ENCODE measurements around the gene KDM6B.
"Not testable (repeated sequence)": the region's sequence is repeated elsewhere in the genome, so short reads cannot be mapped to it uniquely, and the experiment has no call there.

Gene KDM6B

DNA sequence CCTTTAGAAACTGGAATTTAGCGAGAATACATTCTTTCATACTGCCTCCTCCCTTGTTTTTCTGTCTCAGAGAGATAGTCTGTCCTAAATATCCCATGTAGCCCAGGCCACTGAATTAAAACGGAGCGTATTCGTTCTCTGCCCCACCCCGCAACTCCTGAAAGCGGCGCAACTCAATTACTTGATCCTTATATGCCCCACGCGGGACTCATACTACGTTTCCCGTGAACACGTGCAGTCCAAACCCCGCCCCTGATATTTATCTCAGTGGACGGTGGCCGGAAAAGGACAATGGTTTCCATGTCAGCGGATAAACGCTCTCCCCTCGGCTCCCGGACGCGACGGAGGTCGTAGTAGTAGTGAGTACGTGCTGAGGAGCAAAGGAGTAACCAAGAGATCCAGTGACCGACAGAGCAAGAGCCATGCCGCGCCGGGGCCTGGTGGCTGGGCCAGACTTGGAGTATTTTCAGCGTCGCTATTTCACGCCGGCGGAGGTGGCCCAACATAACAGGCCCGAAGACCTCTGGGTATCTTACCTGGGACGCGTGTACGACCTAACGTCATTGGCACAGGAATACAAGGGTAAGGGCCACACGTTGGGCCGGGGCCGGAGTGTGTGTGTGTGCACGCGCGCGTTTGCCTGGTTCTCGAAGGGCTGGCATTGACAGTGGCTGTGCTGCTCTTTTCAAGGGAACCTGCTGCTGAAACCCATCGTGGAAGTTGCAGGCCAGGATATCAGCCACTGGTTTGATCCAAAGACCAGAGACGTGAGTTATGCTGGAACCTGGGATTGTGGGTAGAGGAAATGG is 23.9 kb downstream of the KDM6B start, which contains the start of gene CYB5D1:
CYB5D1 (plus strand) TSS at position 291 of the 809 bp plus-strand sequence; CDS start at position 423, 132 bp downstream.
- peak; percentile 94 for DNase-seq (ENCODE audit: low read depth)
- TF ChIP-seq, protein P1, sequence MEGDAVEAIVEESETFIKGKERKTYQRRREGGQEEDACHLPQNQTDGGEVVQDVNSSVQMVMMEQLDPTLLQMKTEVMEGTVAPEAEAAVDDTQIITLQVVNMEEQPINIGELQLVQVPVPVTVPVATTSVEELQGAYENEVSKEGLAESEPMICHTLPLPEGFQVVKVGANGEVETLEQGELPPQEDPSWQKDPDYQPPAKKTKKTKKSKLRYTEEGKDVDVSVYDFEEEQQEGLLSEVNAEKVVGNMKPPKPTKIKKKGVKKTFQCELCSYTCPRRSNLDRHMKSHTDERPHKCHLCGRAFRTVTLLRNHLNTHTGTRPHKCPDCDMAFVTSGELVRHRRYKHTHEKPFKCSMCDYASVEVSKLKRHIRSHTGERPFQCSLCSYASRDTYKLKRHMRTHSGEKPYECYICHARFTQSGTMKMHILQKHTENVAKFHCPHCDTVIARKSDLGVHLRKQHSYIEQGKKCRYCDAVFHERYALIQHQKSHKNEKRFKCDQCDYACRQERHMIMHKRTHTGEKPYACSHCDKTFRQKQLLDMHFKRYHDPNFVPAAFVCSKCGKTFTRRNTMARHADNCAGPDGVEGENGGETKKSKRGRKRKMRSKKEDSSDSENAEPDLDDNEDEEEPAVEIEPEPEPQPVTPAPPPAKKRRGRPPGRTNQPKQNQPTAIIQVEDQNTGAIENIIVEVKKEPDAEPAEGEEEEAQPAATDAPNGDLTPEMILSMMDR (IDR thresholded peaks at IDR 0.05; ENCODE audit: low read length, missing control alignments) = no peak
- peak within 1 kb of the TSS; percentile 81 for H3K4me3 ChIP-seq (replicated peaks; ENCODE audit: low read depth, low read length)

DNA sequence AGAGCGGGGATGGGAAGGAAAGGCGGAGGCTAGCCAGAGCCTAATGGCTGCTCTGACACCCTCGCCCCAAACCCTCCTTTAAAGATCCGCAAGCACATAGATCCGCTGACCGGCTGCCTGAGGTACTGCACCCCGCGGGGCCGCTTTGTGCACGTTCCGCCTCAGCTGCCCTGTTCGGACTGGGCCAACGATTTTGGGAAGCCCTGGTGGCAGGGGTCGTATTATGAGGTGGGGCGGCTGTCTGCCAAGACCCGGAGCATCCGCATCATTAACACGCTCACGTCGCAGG is 24.4 kb downstream of the KDM6B start:
- peak overlapping the region; percentile 81 for H3K4me3 ChIP-seq (replicated peaks; ENCODE audit: low read depth, low read length)
- peak; percentile 50 for DNase-seq (ENCODE audit: low read depth)
- TF ChIP-seq, protein P1 (IDR thresholded peaks at IDR 0.05; ENCODE audit: low read length, missing control alignments) = peak; percentile 44

DNA sequence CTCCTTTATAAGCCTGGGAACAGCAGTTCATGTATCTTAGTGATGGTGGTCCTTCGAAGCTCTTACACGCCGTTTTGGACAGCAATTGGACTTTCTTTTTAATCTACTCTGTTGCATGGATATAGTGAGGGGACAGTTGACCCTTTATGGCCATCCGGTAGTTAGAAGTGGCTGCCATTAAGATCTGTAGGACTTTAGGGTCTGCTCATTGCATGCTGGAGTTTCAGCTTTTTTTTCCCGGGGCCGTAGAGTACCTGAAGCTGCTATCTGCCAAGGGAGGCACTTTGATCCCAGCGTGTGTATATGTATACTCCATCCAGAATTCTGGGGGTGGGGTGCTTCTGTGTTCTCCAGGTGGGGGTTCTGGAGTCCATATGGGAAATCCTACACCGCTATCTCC is 25.0 kb downstream of the KDM6B start:
- H3K4me3 ChIP-seq (replicated peaks; ENCODE audit: low read depth, low read length) = peak overlapping the region; percentile 81
- no peak for DNase-seq (ENCODE audit: low read depth)
- TF ChIP-seq, protein P1 (IDR thresholded peaks at IDR 0.05; ENCODE audit: low read length, missing control alignments) = no peak

DNA sequence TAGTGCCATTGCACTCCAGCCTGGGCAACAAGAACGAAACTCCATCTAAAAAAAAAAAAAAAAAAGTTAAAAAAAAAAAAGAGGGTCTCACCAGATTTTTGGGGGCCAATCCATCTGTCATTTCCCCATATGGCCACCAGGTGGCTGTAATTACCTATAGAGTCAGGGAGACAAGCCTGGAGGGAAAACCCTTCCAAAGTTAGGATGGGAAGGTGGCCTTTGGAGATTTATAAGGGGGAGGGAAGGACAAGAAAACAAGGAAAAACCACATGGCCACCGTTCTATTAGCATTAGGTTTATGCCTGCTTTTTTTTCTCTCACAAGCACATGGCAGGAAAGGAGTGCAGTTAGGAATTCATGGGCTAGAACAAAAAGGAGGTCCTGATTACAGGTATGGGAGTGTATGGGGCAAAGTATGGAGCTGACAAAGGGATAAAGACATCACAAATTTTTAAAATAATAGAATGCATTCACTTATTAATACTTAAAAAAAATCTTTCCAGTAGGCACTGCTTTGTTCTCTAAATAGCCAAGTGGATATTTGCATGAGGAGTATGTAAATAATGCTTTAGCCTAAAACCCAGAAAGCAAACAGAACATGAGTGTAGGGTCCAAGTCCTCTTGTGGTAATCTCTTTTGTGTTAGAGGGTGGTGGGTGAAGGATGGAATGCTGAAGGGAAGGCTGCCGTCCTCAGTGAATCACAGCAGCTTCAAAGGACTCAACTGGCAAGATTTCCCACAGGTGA is 28.8 kb downstream of the KDM6B start:
- DNase-seq (ENCODE audit: low read depth) = peak; percentile 65
- H3K4me3 ChIP-seq (replicated peaks; ENCODE audit: low read depth, low read length) = no peak overlapping the region
- TF ChIP-seq, protein P1 (IDR thresholded peaks at IDR 0.05; ENCODE audit: low read length, missing control alignments) = peak; percentile 70

DNA sequence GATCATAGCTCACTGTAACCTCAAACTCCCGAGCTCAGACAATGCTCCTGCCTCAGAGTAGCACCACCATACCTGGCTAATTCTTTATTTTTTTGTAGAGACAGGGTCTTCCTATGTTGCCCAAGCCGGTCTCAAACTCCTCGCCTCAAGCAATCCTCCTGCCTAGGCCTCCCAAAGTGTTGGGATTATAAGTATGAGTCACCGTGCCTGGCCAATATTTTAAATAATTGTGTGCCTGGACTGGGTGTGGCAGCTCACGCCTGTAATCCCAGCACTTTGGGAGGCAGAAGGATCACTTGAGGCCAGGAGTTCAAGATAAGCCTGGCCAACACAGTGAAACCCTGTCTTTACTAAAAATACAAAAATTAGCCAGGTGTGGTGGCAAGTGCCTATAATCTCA is 30.4 kb downstream of the KDM6B start:
- DNase-seq (ENCODE audit: low read depth) = not testable (repeated sequence)

DNA sequence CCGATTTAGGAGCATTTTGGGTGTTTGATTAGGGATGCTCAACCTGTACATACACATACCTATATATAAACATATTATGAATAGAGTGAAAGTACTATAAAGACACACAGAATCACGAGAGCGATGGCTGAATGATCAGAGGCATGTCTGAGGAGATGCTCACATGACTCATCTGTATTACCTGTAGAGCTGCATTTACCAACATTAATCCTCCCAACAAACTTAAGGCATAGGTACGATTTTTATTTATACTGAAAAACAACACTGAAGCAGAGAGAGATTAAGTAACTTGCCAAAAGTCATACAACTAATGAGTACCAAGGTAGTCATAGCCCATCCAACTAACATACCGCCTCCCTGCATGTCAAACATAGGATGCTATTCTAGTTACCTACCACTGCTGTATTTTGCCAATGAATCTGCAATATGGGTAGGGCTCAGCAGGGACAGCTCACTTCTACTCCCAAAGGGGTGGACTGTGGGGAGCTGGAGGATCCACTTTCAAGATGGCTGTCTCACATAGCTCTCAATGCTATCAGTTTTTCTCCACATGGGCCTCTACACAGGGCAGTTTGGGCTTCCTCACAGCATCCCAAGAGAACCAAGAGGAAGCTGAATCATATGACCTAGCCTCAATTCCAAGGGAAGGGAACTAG is 31.1 kb downstream of the KDM6B start:
- DNase-seq (ENCODE audit: low read depth) = no peak
- TF ChIP-seq, protein P1 (IDR thresholded peaks at IDR 0.05; ENCODE audit: low read length, missing control alignments) = no peak
- H3K4me3 ChIP-seq (replicated peaks; ENCODE audit: low read depth, low read length) = no peak overlapping the region

More for the DNA sequence above, 30.4 kb downstream of the KDM6B start:
- H3K4me3 ChIP-seq (replicated peaks; ENCODE audit: low read depth, low read length) = not testable (repeated sequence)

DNA sequence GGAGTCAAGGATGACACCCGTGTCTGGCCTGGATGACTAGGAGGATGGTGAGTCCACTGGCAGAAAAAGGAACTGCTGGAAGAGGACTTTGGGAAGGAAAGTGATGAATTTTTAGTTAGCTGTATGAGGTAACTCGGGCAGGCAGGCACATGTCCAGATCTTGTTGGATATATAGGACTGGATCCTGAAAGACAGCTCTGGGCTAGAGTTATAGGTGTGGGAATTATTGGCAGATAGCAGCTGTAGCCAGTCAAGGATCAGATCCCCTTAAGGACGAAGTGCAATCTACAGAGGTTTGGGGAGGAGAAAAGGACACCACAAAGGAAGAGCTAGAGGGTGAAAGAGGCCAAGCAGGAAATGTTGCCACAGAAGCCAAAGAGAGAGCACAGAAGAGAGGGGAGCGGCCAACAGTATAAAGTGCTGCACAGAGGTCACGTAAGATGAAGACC is 33.9 kb downstream of the KDM6B start:
- no peak for DNase-seq (ENCODE audit: low read depth)
- no peak overlapping the region for H3K4me3 ChIP-seq (replicated peaks; ENCODE audit: low read depth, low read length)
- TF ChIP-seq, protein P1 (IDR thresholded peaks at IDR 0.05; ENCODE audit: low read length, missing control alignments) = no peak
